ENCODE results near the gene CCDC191.

The CCDC191 gene

DNA sequence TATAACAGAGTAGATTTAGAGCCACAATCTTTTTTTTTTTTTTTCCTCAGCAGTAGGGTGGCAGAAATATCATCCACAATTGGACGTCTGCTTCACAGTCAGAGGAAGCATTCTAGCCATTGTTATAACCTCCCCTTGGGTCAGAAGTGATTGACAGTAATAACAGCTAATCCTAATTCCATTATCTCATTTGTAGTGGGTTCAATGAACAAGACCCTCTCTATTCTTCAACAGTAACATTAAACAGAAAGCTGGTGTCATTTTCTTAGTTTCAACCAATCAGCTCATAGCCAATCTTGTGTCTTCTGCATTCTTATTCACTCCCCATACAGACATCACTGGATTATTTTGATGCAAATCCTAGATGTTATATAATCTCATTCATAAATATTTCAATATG, 44.8 kb upstream of the CCDC191 start:
- no peaks in the 10 kb centered on the region for H3K27me3 ChIP-seq (ENCODE audit: insufficient read depth, low read depth)
- no peak overlapping the region for H3K4me2 ChIP-seq
- H3K4me1 ChIP-seq (ENCODE audit: low read depth, poor library complexity, severe bottlenecking), result no peaks in the 10 kb centered on the region
- no peaks in the 10 kb centered on the region for H3K79me2 ChIP-seq (ENCODE audit: insufficient read depth, low read depth)
- H3K27ac ChIP-seq, result no peak overlapping the region
- H2AFZ ChIP-seq (ENCODE audit: low read depth), result no peak overlapping the region
- no peak overlapping the region for H3K4me3 ChIP-seq (IDR thresholded peaks at IDR 0.05; ENCODE audit: insufficient read depth, low read depth, low read length)
- no peaks in the 10 kb centered on the region for H3K36me3 ChIP-seq (ENCODE audit: insufficient read depth)
- no peak overlapping the region for H3K9ac ChIP-seq
- no peak for TF ChIP-seq CTCF (conservative IDR thresholded peaks at IDR 0.05; ENCODE audit: low read depth, low read length)
- no peaks in the 10 kb centered on the region for H4K20me1 ChIP-seq (ENCODE audit: insufficient read depth)

DNA sequence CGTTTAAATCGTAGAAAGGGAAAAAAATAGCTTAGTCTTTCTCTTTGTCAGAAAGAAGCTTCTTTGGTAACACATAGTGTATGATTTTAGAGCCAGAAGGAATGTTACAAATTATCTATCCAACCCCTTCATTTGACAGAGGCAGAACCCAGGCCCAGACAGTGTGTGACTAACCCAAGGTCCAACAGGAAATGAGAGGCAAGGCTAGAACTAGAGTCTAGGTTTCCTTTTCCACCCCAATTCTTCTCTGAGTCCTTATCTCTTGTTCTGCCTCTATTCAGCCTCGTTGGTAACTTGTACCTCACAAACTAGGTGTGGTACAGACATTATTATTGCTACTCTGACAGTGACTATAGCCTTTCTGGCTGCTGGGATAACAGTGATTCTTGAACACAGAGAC, 39.5 kb upstream of the CCDC191 start:
- Histone ChIP-seq H3K4me2 (no peak overlapping the region), H3K27ac (no peak overlapping the region), H3K27me3 (ENCODE audit: insufficient read depth, low read depth) (no peaks in the 10 kb centered on the region), H3K4me1 (ENCODE audit: low read depth, poor library complexity, severe bottlenecking) (no peaks in the 10 kb centered on the region), H3K4me3 (IDR thresholded peaks at IDR 0.05; ENCODE audit: insufficient read depth, low read depth, low read length) (no peak overlapping the region), H2AFZ (ENCODE audit: low read depth) (no peak overlapping the region), H4K20me1 (ENCODE audit: insufficient read depth) (no peaks in the 10 kb centered on the region), H3K9ac (no peak overlapping the region), H3K36me3 (ENCODE audit: insufficient read depth) (no peaks in the 10 kb centered on the region), H3K79me2 (ENCODE audit: insufficient read depth, low read depth) (no peaks in the 10 kb centered on the region)
- no peak for TF ChIP-seq CTCF (conservative IDR thresholded peaks at IDR 0.05; ENCODE audit: low read depth, low read length)

DNA sequence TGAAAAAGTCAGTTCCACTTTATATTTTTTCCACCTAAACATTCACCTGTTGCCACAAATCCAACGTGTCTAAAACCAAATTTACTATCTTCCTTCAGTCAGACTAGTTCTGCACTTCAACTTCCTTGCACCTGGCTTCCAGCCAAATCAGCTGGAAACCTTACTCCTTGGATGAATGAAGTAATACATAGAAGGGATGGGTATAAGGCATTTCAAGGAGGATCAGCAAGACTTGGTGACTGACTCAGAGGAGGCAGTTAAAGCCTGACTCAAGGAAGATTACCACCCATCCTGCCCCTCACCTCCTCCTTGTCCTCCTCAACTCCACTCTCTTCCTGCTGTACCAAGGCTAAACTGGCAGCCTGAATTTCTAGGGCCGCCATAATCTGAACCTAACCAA, 37.3 kb upstream of the CCDC191 start:
- H3K9ac ChIP-seq, result no peak overlapping the region
- no peaks in the 10 kb centered on the region for H3K27me3 ChIP-seq (ENCODE audit: insufficient read depth, low read depth)
- no peaks in the 10 kb centered on the region for H3K4me1 ChIP-seq (ENCODE audit: low read depth, poor library complexity, severe bottlenecking)
- H3K79me2 ChIP-seq (ENCODE audit: insufficient read depth, low read depth), result no peaks in the 10 kb centered on the region
- H4K20me1 ChIP-seq (ENCODE audit: insufficient read depth), result no peaks in the 10 kb centered on the region
- no peak overlapping the region for H3K4me3 ChIP-seq (IDR thresholded peaks at IDR 0.05; ENCODE audit: insufficient read depth, low read depth, low read length)
- no peak for TF ChIP-seq CTCF (conservative IDR thresholded peaks at IDR 0.05; ENCODE audit: low read depth, low read length)
- no peak overlapping the region for H3K4me2 ChIP-seq
- H3K36me3 ChIP-seq (ENCODE audit: insufficient read depth), result no peaks in the 10 kb centered on the region
- H3K27ac ChIP-seq, result no peak overlapping the region
- H2AFZ ChIP-seq (ENCODE audit: low read depth), result no peak overlapping the region

GRCh38 chr3:114093016-114093380, 36.7 kb upstream of the CCDC191 start:
- no peaks in the 10 kb centered on the region for H4K20me1 ChIP-seq (ENCODE audit: insufficient read depth)
- no peak overlapping the region for H3K4me2 ChIP-seq
- no peaks in the 10 kb centered on the region for H3K36me3 ChIP-seq (ENCODE audit: insufficient read depth)
- TF ChIP-seq CTCF (conservative IDR thresholded peaks at IDR 0.05; ENCODE audit: low read depth, low read length), result no peak
- H2AFZ ChIP-seq (ENCODE audit: low read depth), result no peak overlapping the region
- H3K27ac ChIP-seq, result no peak overlapping the region
- no peak overlapping the region for H3K9ac ChIP-seq
- no peaks in the 10 kb centered on the region for H3K79me2 ChIP-seq (ENCODE audit: insufficient read depth, low read depth)
- no peak overlapping the region for H3K4me3 ChIP-seq (IDR thresholded peaks at IDR 0.05; ENCODE audit: insufficient read depth, low read depth, low read length)
- no peaks in the 10 kb centered on the region for H3K27me3 ChIP-seq (ENCODE audit: insufficient read depth, low read depth)
- no peaks in the 10 kb centered on the region for H3K4me1 ChIP-seq (ENCODE audit: low read depth, poor library complexity, severe bottlenecking)

Data from KMS-11 (cell line).